Stimulated activated CD8-positive, alpha-beta memory T cell treated with anti-CD3 and anti-CD28 coated beads, Interleukin-12 subunit alpha, Interleukin-12 subunit beta, amount 100 ng/mL, for 4 hours (primary cell): ENCODE measurements around the gene PLCB1.
"Not testable (repeated sequence)": the region's sequence is repeated elsewhere in the genome, so short reads cannot be mapped to it uniquely, and the experiment has no call there.

Source experiments
- DNase-seq: peaks from one replicate; pipeline ENCODE4 v3.0.0-alpha.2; 2020; ENCODE audit warnings: low read depth

Gene PLCB1

GRCh38 chr20:8608470-8608869 lies 476.4 kb downstream of the PLCB1 start:
- no peak for DNase-seq

- no peak for DNase-seq
Measured at GRCh38 chr20:8616792-8617191, 484.7 kb downstream of the PLCB1 start.

GRCh38 chr20:8621001-8621400 lies 488.9 kb downstream of the PLCB1 start:
- no peak for DNase-seq

DNA sequence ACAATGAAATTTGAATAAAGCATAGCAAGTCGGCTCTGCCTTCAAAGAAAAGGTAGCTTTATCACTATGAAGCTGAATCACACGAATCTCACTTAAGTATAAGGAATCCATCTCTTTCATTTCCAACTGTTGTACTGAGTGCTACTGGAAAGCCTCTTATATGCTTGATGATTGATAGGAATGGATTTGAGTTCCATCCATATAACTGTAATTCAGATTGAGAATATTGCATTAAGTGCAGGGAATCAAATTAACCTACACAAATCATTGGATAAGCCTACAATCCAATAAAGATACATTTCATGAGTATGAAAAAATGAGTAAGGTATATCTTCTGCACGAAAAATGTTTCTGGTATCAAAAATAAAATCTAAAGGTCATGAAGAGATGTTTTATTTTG lies 492.0 kb downstream of the PLCB1 start:
- no peak for DNase-seq

- no peak for DNase-seq
Measured at GRCh38 chr20:8624616-8625015, 492.6 kb downstream of the PLCB1 start.

- DNase-seq, result no peak
Measured at GRCh38 chr20:8627340-8628004, 495.4 kb downstream of the PLCB1 start.

GRCh38 chr20:8631271-8631670 lies 499.2 kb downstream of the PLCB1 start:
- no peak for DNase-seq

GRCh38 chr20:8633366-8633765 lies 501.3 kb downstream of the PLCB1 start:
- no peak for DNase-seq

DNA sequence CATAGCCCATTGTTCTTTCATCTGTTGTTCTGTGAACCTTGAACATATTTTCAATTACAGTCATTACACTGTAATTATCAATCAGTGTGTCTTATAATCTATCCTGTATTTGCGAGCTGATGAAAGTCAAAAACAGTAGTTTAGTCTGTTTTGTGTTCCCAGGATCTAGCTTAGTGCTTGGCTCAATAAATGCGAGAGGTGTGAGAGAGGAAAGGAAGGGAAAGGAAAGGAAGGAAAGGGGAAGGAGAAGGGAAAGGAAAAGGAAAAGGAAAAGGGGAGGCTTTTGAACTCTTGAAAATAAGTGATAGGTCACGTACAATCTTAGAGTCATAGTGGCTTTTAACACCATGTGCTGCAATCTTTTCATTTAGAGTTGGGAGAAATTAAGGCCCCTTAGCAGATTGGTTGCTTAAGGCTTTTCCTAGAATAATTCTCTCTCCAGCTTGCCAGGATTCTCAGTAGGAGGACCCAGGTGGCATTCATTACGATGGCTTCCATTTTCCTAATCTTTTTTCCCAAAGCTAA lies 503.0 kb downstream of the PLCB1 start:
- no peak for DNase-seq

GRCh38 chr20:8635837-8636236 lies 503.8 kb downstream of the PLCB1 start:
- DNase-seq, result no peak

DNA sequence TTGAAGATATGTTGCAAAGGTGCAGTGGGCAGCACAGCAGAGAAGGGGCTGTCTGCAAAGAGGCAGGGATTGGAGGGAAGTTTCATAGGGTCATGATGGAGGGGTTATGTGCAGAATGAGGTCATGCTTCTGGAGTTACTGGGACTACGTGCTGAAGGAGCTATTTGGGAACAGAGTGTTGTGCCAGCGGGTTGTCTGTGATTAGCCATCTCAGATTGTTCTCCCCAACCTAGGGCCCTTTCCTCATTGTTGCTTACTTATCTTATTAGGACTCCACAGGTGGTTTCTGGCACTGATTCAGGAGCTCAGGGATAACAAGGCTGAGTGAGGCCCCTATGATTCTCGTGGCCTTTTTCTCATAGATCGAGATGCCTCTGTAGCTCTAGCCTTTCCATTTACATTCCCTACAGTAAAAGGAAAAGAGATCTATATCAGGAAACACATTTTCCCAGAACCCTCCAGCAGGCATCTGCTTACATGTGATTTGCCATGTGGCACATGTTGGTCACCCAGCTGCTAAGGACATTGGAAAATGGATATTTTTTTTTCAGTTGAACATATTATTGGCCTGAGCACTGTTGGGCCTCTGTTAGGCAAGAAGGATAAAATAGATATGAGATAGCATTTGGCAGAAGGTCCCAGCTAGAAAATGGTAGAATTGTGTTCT lies 507.2 kb downstream of the PLCB1 start:
- DNase-seq, result no peak

GRCh38 chr20:8640461-8640860 lies 508.4 kb downstream of the PLCB1 start:
- DNase-seq, result no peak

- no peak for DNase-seq
Measured at GRCh38 chr20:8642247-8642646, 510.2 kb downstream of the PLCB1 start.

DNA sequence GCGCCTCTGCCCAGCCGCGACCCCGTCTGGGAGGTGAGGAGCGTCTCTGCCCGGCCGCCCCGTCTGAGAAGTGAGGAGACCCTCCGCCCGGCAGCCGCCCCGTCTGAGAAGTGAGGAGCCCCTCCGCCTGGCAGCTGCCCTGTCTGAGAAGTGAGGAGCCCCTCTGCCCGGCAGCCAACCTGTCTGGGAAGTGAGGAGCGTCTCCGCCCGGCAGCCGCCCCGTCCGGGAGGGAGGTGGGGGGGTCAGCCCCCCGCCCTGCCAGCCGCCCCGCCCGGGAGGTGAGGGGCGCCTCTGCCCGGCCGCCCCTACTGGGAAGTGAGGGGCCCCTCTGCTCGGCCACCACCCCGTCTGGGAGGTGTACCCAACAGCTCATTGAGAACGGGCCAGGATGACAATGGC lies 512.4 kb downstream of the PLCB1 start:
- DNase-seq, result not testable (repeated sequence)

DNA sequence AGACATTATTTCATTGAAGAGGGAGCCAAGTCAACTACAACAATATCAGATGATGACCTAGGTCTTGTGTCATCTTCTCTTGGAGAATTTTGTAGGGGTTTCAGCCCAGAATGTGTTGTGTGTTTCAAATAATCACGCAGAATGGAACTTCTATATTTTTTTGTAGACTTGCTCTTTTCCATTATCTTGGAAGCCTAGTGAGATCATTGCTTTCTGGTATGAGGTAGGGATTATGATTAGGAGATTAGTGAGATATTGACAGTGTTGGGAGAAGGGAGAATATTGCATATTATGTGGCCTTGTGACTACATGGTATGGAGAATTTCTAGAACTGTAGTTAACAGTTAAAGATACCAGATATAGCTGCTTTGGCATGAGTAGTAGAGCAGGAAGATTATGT lies 513.3 kb downstream of the PLCB1 start:
- DNase-seq, result no peak

DNA sequence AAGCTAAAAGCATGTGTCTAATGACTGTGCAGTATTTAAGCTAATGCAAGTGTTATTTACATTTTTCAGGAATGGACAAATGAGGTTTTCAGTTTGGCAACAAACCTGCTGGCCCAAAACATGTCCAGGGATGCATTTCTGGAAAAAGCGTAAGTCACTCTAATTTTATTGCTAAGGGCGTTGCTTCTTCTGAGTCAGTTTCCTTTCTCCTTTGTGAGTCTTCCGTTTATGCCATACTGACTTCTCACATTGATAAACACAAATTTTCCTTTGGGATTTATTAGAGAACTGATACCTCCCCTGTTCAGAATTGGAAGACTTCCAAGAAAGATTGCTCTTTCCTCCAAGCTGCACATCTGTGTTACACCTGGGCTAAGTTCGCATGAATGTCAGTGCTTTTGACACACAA lies 514.0 kb downstream of the PLCB1 start:
- DNase-seq, result no peak

GRCh38 chr20:8646716-8647115 lies 514.6 kb downstream of the PLCB1 start:
- no peak for DNase-seq

DNA sequence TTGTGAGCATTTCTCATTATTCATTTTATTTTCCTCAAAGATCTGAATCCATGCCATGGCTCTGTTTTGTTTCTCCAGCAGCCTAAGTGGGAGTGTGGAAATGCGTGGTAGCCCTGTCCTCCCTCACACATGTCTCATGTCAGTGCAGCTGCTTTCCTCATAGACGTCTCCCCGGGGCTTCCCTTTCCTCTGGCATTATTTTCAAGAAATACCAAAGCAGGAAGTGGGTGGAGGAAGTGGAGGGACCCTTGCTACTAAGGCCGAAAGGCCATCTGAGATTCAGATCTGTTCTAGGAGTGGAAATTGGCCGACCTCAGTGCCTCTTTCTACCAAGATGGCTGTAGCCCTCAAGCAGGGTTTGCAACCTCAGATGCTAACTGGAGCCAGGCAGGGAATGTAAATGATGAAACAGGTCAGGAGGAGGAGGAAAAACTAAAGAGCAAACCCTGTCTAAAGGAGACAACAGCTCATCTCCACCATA lies 515.9 kb downstream of the PLCB1 start:
- no peak for DNase-seq

- DNase-seq, result no peak
Measured at GRCh38 chr20:8648466-8648865, 516.4 kb downstream of the PLCB1 start.

- no peak for DNase-seq
Measured at GRCh38 chr20:8652396-8652795, 520.3 kb downstream of the PLCB1 start.

- DNase-seq, result no peak
Measured at GRCh38 chr20:8654486-8654885, 522.4 kb downstream of the PLCB1 start.

- DNase-seq, result no peak
Measured at GRCh38 chr20:8656335-8656734, 524.3 kb downstream of the PLCB1 start.

GRCh38 chr20:8657664-8658063 lies 525.6 kb downstream of the PLCB1 start:
- no peak for DNase-seq

GRCh38 chr20:8658103-8658502 lies 526.0 kb downstream of the PLCB1 start:
- no peak for DNase-seq
